HG03039 (cell line): Measurements from ENCODE around the gene GH2.
"Not testable (repeated sequence)": the region's sequence is repeated elsewhere in the genome, so short reads cannot be mapped to it uniquely, and the experiment has no call there.

Experiments
- ATAC-seq: cut with Tn5 transposase; IDR thresholded peaks from one replicate; pipeline ENCODE4 v1.9.1; 2021; ENCODE audit warnings: mild to moderate bottlenecking, moderate library complexity; ENCODE audit not compliant: unreplicated experiment

Gene GH2

DNA sequence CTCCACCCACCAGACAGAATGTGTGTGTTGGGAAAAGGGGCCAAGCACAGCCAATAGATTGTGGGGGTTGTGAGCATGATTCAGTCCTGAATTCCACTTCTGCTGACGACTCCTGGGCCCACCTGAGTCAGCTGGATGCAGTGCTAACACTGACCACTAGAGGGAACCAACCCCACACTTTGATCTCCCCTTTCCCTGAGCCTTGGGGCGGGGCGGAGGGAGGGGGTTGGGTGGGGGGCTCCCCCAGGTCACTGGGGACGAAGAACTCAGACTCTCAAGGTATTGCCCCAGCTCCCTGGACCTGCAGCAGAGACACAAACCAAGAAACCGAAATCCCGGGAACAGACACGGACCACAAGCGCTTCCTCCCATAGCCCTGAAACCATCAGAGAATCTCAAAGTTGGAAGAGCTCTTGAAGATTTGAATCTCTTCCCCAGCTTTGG is 29.9 kb upstream of the GH2 start:
- no peak for ATAC-seq

DNA sequence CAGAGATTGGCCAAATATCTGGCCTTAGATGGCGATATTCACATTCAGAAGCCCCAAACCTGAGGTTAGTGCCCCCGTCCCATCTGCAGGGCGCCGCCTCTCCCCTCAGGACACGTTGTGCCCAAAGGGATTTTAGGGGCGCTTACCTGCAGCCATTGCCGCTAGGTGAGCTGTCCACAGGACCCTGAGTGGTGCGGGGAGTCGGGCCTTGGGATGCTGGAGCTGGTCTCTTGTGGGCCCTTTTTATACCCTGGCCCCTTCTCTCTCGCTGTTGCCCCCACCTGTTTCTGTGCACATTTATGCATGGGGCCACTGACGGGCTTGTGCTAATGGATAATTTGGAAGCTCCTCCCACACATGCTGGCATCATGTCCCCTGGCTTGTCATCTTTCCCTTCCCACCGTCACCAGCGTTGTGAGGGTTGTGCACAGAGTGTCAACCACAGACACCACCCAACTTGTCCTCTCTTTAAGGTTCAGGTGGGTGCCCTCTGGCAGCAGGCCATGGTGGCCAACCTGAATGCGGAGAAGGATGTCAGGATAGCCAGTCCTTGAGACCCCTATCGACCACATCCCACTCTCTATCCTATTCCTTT is 29.4 kb upstream of the GH2 start, which contains the start of gene CSHL1:
CSHL1 (minus strand) TSS at position 218 of the 595 bp plus-strand sequence; CDS start at position 156, 62 bp downstream.
- no peak for ATAC-seq

DNA sequence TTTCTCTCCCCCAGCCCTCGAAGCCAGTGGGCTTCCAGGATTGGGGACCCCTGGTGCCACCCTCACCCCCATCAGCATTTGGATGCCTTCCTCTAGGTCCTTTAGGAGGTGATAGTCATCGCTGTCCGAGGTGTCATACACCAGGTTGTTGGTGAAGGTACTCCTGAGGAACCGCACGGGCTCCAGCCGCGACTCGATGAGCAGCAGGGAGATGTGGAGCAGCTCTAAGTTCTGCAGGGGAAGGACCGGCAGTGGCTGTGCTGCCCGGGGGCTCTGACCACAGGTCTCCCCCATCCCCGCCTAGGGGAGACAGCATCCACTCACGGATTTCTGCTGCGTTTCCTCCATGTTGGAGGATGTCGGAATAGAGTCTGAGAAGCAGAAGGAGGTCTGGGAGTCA is 28.4 kb upstream of the GH2 start:
- no peak for ATAC-seq

DNA sequence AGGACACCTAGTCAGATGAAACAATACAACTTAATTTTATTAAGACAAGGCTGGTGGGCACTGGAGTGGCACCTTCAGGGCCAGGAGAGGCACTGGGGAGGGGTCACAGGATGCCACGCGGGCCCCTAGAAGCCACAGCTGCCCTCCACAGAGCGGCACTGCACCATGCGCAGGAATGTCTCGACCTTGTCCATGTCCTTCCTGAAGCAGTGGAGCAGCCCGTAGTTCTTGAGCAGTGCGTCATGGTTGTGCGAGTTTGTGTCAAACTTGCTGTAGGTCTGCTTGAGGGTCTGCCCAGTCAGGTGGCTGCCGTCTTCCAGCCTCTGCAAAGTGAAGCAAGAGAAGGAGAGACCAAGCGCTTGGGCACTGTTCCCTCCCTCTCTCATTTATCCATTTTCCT is 27.8 kb upstream of the GH2 start:
- not testable (repeated sequence) for ATAC-seq

DNA sequence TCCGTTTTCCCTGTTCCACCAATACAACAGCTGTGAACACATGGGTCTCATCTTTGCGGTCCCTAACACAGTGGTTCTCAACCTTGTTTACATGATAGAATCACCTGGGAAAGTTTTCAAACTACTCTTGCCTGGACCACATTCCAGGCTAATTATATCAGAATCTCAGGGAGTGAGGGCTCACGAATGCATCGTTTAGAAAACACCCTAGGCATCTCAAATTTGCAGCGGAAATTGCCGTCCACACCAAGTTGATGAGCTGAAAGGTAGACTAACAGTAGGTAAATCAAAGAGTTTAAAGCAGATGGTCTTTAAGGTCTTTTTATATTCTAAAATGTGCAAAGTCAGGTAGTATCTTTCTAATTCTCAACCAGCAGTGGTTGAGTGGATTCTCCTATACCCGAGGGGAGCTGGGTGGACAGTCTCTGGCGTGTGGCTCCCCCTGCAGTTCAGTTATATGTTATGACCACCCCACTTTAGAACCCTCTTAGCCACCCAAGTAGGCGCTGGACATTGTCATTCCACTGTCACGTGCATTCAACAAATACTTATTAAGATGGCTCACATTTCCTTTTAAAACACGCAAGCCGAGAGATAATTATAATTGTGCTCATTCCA is 25.5 kb upstream of the GH2 start:
- not testable (repeated sequence) for ATAC-seq

DNA sequence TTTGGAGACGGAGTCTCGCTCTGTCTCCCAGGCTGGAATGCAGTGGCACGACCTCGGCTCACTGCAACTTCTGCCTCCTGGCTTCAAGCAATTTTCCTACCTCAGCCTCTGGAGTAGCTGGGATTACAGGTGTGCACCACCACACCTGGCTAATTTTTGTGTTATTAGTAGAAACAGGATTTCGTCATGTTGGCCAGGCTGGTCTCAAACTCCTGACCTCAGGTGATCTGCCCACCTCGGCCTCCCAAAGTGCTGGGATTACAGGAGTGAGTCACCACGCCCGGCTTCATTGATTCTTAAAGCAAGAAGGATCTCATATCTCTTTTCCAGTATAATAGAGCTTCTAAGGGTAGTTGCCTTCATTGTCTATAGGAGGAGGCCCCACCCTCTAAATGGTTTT is 23.1 kb upstream of the GH2 start:
- ATAC-seq: not testable (repeated sequence)

DNA sequence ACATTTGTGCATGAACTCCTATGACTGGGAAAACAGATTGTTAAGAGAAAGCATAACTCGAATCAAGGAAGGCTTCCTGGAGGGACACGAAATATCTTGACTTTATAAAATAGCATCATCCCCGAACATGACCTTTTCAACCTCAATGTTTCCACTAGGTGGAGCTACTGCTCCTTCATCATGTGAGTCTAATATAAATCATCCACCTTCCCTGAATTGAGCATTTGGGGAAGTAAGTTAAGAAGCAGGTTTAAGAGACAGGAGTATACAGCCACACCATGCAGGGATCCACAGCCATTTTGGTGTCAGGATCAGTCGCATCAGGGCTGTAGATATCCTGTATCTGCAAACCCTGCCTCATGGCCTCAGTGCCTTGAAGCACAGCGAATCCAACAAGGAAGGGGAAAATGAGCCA is 22.1 kb upstream of the GH2 start:
- not testable (repeated sequence) for ATAC-seq

DNA sequence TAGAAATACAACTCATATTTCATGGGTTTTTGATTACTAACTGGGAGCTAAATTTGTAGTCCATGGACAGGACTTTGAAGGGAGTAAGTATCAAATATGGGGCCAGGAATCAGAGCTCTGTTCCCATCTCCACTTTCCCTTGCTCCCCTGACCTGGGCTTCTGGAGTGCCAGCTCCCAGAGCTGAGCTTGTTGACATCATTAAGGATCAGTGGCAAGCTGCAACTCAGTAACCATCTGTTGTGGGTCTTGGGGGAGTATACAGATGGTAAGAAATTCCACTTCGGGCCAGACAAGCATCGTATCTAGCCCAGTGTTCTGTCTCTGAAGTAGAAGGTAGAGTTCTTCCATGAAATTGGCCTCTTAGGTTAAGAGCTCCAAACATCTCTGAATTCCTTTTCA is 20.2 kb upstream of the GH2 start:
- ATAC-seq: not testable (repeated sequence)

DNA sequence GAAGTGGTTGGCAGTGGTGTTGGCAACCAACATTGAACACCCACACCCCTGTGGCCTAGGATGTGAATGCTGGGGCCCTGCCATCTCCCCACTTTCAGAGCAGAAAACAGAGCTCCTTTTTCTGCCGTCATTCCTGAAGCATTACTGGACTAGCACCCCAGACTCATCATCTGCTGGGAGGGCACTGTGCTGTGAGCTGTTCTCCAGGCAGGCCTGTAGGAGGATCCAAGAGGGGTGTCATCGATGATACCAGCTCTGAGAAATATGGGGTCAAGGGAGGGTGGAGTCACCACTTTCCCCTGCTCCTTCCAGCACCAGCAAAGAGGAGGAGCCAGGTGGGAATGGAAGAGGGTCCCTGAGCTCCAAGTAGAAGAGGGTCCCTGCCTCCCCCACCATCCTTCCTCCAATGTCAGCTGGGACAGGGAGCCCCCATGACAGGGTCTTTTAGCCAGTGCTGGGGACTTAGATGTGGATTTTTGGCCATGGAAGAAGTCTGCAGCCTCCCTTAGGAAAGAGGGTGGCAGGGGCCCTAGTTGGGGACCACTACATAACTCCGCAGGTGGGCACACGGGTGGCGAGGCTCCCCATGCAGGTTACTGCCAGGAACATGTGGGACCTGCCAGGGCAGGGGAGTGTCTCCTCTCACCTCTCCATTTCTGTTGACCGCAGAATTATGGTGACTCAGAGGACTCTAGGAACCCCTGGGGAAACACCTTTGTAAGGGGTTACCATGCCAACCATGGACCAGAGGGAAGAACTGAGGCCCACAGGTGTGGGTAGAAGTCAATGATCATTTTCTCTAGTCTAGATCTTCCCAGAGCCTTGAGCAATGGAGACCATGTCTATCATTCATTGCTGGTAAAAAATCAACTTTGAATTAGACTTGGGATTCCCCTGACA is 17.4 kb upstream of the GH2 start:
- ATAC-seq: not testable (repeated sequence)

DNA sequence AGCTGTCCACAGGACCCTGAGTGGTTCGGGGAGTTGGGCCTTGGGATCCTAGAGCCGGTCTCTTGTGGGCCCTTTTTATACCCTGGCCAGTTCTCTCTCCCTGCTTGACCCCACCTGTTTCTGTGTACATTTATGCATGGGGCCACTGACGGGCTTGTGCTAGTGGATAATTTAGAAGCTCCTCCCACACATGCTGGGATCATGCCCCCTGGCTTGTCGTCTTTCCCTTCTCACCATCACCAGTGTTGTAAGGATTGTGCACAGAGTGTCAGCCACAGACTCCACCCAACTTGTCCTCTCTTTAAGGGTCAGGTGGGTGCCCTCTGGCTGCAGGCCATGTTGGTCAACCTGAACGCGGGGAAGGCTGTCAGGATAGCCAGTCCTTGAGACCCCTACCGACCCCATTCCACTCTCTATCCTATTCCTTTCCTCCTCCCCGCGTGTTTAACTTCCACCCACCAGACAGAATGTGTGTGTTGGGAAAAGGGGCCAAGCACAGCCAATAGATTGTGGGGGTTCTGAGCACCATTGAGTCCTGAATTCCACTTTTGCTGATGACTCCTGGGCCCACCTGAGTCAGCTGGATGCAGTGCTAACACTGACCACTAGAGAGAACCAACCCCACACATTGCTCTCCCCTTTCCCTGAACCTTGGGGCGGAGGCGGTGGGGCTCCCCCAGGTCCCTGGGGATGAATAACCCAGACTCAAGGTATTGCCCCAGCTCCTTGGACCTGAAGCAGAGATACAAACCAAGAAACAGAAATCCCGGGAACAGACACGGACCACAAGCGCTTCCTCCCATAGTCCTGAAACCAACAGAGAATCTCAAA is 15.0 kb upstream of the GH2 start, which contains the start of gene CSH1:
CSH1 (minus strand) TSS at position 51 of the 831 bp plus-strand sequence. CDS start 63 bp downstream, outside the sequence.
- not testable (repeated sequence) for ATAC-seq

DNA sequence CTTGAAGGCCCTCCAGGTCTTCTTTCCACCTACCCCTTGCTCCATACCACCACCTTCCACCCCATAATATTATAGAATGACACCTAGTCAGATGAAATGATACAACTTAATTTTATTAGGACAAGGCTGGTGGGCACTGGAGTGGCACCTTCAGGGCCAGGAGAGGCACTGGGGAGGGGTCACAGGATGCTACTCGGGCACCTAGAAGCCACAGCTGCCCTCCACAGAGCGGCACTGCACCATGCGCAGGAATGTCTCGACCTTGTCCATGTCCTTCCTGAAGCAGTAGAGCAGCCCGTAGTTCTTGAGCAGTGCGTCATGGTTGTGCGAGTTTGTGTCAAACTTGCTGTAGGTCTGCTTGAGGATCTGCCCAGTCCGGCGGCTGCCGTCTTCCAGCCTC is 13.1 kb upstream of the GH2 start:
- not testable (repeated sequence) for ATAC-seq

DNA sequence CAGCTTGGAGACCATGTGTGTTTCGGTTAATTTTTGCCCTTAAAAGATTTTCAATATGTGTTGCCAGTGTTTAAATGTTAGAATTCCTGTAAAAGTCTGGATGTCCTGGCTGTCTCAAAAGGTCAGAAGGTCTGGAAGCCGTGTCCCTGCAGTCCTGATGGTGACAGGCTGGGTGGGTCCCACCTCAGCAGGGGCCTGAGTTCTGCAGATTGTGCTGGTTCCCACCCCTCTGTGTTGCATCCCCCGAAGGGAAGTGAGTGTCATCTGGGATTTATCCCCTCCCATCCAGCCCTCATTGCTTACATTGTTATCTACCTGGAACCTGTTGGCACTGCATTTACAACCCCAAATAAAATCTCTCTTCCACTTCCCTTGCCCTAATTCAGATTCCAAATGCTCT is 12.3 kb upstream of the GH2 start:
- ATAC-seq: not testable (repeated sequence)

DNA sequence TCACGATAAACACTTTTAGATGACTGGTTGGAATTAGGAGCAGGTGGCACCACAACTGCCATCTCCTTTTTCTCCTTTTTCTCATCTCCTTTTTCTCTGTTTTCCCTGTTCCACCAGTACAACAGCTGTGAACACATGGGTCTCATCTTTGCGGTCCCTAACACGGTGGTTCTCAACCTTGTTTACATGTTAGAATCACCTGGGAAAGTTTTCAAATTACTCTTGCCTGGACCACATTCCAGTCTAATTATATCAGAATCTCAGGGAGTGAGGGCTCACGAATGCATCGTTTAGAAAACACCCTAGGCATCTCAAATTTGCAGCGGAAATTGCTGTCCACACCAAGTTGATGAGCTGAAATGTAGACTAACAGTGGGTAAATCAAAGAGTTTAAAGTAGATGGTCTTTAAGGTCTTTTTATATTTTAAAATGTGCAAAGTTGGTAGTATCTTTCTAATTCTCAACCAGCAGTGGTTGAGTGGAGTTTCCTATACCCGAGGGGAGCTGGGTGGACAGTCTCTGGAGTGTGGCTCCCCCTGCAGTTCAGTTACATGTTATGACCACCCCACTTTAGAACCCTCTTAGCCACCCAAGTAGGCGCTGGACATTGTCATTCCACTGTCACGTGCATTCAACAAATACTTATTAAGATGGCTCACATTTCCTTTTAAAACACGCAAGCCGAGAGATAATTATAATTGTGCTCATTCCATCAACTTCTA is 10.7 kb upstream of the GH2 start:
- not testable (repeated sequence) for ATAC-seq

DNA sequence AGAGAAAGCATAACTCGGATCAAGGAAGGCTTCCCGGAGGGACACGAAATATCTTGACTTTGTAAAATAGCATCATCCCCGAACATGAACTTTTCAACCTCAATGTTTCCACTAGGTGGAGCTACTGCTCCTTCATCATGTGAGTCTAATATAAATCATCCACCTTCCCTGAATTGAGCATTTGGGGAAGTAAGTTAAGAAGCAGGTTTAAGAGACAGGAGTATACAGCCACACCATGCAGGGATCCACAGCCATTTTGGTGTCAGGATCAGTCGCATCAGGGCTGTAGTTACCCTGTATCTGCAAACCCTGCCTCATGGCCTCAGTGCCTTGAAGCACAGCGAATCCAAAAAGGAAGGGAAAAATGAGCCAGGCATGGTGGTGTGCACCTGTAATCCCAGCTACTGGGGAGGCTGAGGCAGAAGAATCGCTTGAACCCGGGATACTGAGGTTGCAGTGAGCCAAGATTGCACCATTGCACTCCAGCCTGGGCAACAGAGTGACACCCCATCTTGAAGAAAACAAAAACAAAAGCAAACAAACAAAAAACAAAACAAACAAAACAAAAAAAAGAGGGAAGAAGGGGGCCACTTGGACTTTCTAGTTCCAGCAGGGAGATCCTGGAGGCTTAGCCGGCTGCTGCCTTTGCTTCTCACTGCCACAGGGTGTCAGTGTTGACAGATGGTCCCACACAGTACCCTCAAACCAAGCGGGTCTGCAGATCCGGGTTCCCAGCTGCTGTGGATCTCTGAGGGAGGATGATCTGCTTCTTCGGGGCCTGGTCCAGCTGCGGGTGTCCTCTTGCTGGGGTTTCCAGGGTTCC is 7.5 kb upstream of the GH2 start:
- not testable (repeated sequence) for ATAC-seq

DNA sequence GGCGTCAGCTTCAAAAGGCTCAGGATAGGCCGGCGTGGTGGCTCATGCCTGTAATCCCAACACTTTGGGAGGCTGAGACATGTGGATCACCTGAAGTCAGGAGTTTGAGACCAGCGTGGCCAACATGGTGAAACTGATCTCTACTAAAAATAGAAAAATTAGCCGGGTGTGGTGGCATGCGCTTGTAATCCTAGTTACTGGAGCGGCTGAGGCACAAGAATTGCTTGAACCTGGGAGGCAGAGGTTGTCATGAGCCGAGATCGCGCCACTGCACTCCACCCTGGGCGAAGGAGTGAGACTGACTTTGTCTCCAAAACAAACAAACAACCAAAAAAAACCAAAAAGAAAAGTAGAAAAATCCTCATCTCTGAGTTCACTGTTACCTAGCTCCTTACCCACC is 3.4 kb upstream of the GH2 start:
- not testable (repeated sequence) for ATAC-seq

DNA sequence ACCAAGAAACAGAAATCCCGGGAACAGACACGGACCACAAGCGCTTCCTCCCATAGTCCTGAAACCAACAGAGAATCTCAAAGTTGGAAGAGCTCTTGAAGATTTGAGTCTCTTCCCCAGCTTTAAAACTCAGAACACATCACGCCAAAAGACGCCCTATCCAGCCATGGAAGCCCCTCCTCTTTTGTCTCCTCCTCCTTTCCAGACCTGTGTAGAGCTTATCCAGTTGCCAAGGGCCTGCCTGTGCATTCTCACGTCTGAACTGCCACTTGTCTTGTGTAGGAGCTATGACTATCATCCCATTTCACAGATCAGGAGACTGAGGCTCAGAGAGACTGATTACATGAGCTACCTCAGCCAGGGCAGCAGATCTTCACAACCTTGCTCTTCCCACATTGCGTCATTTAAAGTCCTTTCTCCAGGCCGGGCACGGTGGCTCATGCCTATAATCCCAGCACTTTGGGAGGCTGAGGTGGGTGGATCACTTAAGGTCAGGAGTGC is 932 bp upstream of the GH2 start:
- ATAC-seq: not testable (repeated sequence)

DNA sequence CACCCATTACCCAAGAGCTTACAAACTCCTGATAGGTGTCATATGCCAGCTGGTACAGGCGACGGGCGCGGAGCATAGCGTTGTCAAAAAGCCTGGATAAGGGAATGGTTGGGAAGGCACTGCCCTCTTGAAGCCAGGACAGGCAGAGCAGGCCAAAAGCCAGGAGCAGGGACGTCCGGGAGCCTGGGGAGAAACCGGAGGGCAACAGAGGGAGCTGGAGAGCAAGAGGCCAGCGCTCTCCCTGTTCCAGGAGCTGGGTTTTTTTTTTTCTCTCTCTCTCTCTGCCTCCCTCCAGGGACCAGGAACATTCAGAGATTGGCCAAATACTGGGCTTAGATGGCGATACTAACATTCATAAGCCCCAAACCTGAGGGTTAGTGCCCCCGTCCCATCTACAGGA is 407 bp downstream of the GH2 start:
- ATAC-seq: not testable (repeated sequence)

DNA sequence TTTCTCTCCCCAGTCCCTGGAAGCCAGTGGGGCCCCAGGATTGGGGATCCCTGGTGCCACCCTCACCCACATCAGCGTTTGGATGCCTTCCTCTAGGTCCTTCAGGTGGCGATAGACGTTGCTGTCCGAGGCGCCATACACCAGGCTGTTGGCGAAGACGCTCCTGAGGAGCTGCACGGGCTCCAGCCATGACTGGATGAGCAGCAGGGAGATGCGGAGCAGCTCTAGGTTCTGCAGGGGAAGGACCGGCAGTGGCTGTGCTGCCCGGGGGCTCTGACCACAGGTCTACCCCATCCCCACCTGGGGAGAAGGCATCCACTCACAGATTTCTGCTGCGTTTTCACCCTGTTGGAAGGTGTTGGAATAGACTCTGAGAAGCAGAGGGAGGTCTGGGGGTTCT is 1.0 kb downstream of the GH2 start:
- no peak for ATAC-seq

DNA sequence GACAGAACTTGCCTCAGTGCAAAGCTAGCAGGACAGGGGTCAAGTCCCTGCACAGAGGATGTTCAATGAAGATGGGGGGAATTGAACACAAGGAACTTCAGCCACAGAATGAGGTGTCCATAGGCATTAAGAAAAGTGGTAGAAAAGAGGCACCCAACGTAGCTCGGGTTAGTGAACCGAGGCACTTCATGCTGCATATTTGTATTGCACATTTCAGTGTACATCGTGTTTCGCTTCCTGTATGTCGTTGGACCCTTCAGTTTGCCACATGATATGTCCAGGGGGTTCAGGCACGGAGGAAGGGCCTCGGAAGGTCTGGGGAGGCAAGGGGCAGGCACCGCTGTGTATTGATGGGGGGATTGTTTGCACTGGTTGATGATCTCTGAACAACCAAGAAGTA is 3.3 kb downstream of the GH2 start:
- not testable (repeated sequence) for ATAC-seq
